Large intestine (tissue), 3 donors: ENCODE data around the gene DBN1. TPM values are rescaled to one million over a fixed set of nuclear protein-coding genes. Genes with fewer than 3 reads are reported as not detected.

ENCODE experiments used
- DNase-seq, 2 donors: peaks; one replicate each; pipeline versions ENCODE4 v3.0.0 to v3.0.0-alpha.2; 2013
- H3K27ac ChIP-seq: one replicate; pipeline ENCODE4 v1.5.1; 2013; ENCODE audit warnings: low read length
- H3K27me3 ChIP-seq: 2 replicates; pipeline ENCODE4 v1.6.1; 2013; ENCODE audit warnings: low read length; ENCODE audit not compliant: control insufficient read depth, insufficient read depth
- H3K36me3 ChIP-seq: 2 replicates; pipeline ENCODE4 v1.6.1; 2013; ENCODE audit warnings: low read length; ENCODE audit not compliant: control insufficient read depth, insufficient read depth
- H3K4me1 ChIP-seq: one replicate; pipeline ENCODE4 v1.6.1; 2013; ENCODE audit warnings: low read length; ENCODE audit not compliant: control insufficient read depth, insufficient read depth
- H3K4me3 ChIP-seq: one replicate; pipeline ENCODE4 v1.5.1; 2013; ENCODE audit warnings: low read length
- H3K9me3 ChIP-seq: one replicate; pipeline ENCODE4 v1.6.1; 2013; ENCODE audit warnings: mild to moderate bottlenecking, low read depth, low read length, moderate library complexity; ENCODE audit not compliant: control insufficient read depth
- WGBS: methylation state at CpG from one replicate; pipeline ENCODE4 v1.1.5; 2013; ENCODE audit warnings: low lambda C conversion rate; ENCODE audit not compliant: insufficient coverage; 5-methylcytosine and 5-hydroxymethylcytosine counted together
- polyA plus RNA-seq: library from polyadenylated mRNA; unstranded; fragments of 120-200 nt; gene quantifications from one replicate; pipeline ENCODE4 v1.2.1, GENCODE V29; 2013

Gene DBN1
- polyA plus RNA-seq, 1 donor, result 49.5 TPM

DNA sequence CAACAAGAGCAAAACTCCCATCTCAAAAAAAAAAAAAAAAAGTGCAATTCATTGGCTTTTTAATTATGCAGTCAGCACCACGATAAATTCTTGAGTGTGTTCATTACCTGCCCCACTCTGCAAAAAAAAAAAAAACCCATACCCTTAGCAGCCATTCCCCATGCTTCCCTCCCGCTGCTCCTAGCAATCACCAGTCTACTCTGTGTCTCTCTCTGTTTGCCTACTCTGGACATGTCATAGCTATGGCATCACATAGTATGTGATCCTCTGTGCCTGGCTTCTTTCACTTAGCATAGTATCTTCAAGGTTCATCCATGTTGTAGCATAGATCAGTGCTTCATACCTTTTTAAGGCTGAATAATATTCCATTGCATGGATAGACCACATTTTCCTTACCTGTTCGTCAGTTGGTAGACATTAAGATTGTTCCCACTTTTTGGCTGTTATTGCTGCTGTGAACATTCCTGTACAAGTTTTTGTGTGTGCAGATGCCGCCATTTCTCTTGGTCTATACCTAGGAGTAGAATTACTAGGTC lies 33.8 kb downstream of the DBN1 start:
- Histone ChIP-seq H3K36me3 (peaks cover 54% of the 10 kb centered on the region), H3K27me3 (no peaks in the 10 kb centered on the region), H3K4me3 (no peak overlapping the region), H3K27ac (no peak overlapping the region), H3K9me3 (no peaks in the 10 kb centered on the region), H3K4me1 (no peaks in the 10 kb centered on the region)
- DNase-seq, result no peak
- 100% methylated on average over 2 of the region's 4 CpGs for WGBS

DNA sequence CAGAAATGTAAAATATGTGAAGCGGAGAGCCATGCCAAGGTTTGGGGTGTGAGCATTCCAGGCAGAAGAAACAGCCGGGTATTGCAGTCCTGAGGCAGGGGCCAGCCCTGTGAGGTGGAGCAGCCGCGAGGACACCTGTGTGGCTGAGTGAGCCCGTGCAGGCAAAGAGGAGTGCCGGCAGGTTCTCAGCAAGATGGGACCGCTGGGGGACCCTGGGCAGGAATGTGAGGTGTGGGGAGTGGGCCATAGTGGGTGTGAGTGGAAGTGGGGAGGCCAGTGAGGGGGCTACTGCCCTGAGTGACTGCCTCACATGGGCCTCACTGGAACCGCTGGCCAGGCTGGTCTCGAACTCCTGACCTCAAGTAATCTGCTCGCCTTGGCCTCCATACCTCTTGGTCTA lies 35.0 kb downstream of the DBN1 start:
- Histone ChIP-seq H3K27me3 (no peaks in the 10 kb centered on the region), H3K36me3 (peaks cover 63% of the 10 kb centered on the region), H3K27ac (no peak overlapping the region), H3K9me3 (no peaks in the 10 kb centered on the region), H3K4me1 (no peaks in the 10 kb centered on the region), H3K4me3 (no peak overlapping the region)
- DNase-seq, result no peak
- WGBS, result no CpG with 5 or more reads among the region's 10 CpGs

DNA sequence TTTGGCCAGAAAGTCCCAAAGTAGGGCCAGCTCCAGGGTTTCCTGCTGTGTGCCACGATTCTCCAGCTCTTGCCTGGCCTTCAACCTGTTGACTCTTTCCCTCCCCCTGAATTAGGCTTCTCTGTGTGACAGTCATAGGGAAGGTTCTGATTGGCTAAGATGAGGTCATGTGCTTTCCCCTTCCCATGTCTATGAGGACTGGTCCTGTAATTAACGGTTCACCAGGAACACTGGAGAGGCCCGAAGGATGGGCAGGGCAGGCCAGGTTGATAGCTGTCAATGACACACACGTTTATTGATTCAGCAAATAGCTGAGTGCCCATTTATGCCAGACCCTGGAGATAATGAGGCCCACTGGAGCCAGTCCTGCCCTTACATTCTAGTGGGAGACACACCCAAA lies 35.8 kb downstream of the DBN1 start:
- Histone ChIP-seq H3K36me3 (peaks cover 68% of the 10 kb centered on the region), H3K9me3 (no peaks in the 10 kb centered on the region), H3K4me1 (no peaks in the 10 kb centered on the region), H3K4me3 (no peak overlapping the region), H3K27ac (no peak overlapping the region), H3K27me3 (no peaks in the 10 kb centered on the region)
- DNase-seq, result no peak
- WGBS, result no CpG with 5 or more reads among the region's 4 CpGs

DNA sequence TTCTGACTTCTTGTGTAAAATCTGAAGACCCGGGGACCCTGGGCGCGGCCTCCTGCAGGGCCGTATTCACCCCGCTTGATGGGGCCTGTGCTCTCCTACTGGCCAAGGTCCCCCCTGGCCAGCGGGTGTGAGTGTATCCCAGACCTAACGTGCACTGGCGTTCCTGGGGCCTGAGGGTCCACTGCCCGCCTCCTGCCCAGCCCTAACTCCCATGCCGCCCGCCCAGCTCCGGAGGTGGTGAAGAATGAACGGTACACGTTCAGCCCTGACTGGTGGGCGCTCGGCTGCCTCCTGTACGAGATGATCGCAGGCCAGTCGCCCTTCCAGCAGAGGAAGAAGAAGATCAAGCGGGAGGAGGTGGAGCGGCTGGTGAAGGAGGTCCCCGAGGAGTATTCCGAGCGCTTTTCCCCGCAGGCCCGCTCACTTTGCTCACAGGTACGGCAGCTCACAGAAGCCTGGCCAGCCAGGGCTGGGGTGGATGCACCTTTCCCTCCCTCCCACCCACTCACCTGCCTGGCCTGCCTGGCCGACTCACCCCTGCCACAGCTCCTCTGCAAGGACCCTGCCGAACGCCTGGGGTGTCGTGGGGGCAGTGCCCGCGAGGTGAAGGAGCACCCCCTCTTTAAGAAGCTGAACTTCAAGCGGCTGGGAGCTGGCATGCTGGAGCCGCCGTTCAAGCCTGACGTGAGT lies 37.4 kb downstream of the DBN1 start:
- no peaks in the 10 kb centered on the region for H3K27me3 ChIP-seq
- no peak for DNase-seq
- WGBS, result no CpG with 5 or more reads among the region's 37 CpGs
- no peaks in the 10 kb centered on the region for H3K9me3 ChIP-seq
- H3K36me3 ChIP-seq, result peaks cover 74% of the 10 kb centered on the region
- H3K27ac ChIP-seq, result no peak overlapping the region
- no peak overlapping the region for H3K4me3 ChIP-seq
- no peaks in the 10 kb centered on the region for H3K4me1 ChIP-seq

DNA sequence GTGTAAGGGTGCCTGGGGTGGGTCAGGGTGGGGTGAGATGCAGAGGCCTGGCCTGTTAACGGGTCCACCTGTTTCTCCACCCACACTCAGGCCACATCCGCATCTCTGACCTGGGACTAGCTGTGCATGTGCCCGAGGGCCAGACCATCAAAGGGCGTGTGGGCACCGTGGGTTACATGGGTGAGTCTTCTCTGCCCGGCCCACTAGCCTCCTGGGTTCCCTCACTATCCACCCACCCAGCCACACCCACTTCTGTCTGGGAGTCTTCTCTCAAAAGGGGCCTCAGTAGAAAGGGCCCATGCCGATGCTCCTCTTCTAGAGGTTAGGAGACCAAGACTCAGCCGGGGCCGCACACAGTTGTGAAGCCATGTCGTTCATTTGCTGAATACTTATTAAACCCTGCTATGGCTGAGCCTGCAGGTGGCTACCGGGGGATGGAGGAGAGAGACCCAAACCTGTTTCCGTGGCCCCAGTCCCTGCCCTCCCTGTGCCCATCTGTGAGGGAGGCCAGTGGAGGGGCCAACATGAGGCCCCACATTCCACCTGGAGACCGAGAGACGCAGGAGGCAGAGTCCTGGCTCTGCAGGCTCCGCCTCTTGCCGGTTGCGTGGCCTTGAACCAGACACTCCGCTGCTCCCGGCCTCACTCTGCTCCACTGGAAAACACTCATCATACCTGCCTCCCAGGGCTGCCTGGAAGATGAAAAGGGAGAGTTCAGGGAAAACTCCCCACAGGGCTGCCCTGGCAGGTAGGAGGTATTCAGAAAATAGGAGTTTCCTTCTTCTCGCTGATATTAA lies 38.3 kb downstream of the DBN1 start:
- no CpG with 5 or more reads among the region's 20 CpGs for WGBS
- H3K36me3 ChIP-seq, result peaks cover 69% of the 10 kb centered on the region
- no peaks in the 10 kb centered on the region for H3K27me3 ChIP-seq
- no peak overlapping the region for H3K27ac ChIP-seq
- no peak for DNase-seq
- H3K9me3 ChIP-seq, result no peaks in the 10 kb centered on the region
- H3K4me3 ChIP-seq, result no peak overlapping the region
- H3K4me1 ChIP-seq, result no peaks in the 10 kb centered on the region

DNA sequence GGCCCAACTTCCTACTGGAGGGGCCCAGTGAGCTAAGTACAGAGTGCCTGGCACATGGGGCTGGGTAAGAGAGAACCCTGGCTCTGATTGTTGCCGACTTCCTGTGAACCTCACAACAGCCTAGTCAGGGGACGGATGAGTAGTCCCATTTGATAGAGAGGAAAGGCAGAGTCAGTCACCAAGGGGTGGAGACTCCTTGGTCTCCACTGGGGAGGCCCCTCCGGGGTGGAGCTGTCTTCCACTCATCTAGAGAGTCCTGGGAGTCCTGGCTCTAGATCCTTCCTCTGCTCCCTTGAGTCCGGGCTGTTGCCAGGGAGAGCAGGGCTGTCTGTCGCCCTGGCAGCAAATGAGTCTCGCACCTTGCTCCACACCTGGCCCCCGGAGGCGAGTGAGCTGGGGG lies 39.0 kb downstream of the DBN1 start:
- H3K36me3 ChIP-seq, result peaks cover 69% of the 10 kb centered on the region
- H3K4me3 ChIP-seq, result no peak overlapping the region
- H3K4me1 ChIP-seq, result no peaks in the 10 kb centered on the region
- no peak for DNase-seq
- H3K27me3 ChIP-seq, result no peaks in the 10 kb centered on the region
- no peak overlapping the region for H3K27ac ChIP-seq
- no peaks in the 10 kb centered on the region for H3K9me3 ChIP-seq
- WGBS, result no CpG with 5 or more reads among the region's 8 CpGs

DNA sequence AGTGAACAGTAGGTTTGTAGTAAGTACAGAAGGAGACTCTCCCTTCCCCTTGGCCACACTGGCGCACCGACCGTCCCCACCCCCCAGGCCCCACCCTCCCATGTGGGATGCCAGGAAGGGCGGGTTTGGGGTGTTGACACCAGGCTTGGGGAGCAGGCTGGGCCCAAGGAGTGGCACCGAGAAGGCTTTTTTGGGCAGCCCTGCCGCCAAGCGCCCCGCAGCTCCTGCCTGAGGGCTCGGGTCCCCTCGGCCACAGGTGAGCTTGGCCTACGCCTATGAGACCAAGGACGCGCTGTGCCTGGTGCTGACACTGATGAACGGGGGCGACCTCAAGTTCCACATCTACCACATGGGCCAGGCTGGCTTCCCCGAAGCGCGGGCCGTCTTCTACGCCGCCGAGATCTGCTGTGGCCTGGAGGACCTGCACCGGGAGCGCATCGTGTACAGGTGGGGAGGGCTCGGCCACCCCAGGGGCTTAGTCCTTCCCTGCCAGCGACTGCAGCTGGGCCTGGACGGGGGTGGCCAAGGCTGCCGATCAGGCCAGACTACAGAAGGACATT lies 39.7 kb downstream of the DBN1 start:
- no peaks in the 10 kb centered on the region for H3K27me3 ChIP-seq
- no peak for DNase-seq
- no peaks in the 10 kb centered on the region for H3K4me1 ChIP-seq
- peaks cover 68% of the 10 kb centered on the region for H3K36me3 ChIP-seq
- no peaks in the 10 kb centered on the region for H3K9me3 ChIP-seq
- no CpG with 5 or more reads among the region's 29 CpGs for WGBS
- H3K27ac ChIP-seq, result no peak overlapping the region
- no peak overlapping the region for H3K4me3 ChIP-seq

DNA sequence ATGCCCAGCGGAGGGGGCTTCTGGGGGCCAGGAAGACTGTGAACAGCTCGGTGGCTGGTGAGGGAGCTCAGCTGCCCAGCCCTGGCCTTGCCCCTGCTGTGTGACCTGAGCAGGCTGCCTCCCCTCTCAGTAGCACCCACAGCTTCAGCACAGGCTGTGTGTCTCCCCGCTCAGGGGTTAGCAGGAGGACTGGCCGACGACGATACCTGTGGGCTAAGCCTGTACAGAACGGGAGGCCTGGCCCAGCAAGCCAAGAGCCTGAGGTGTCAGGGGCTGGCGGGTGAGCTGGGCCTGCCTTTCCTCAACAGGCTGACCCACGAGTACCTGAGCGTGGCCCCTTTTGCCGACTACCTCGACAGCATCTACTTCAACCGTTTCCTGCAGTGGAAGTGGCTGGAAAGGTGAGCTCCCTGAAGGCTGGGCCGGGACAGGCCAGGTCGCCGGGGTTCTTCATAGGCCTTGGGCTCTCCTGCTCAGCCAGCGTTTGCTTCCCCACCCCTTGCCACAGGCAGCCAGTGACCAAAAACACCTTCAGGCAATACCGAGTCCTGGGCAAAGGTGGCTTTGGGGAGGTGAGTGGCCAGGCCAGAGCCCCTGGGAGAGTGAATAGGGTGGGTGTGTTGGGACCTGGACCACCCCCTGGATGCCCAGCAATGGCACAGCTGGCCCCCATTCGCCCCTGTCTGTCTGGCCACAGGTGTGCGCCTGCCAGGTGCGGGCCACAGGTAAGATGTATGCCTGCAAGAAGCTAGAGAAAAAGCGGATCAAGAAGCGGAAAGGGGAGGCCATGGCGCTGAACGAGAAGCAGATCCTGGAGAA lies 40.4 kb downstream of the DBN1 start:
- WGBS, result 94% methylated on average over 6 of the region's 25 CpGs
- Histone ChIP-seq H3K36me3 (peaks cover 64% of the 10 kb centered on the region), H3K27me3 (no peaks in the 10 kb centered on the region), H3K4me3 (no peak overlapping the region), H3K4me1 (peaks cover 1% of the 10 kb centered on the region), H3K9me3 (no peaks in the 10 kb centered on the region), H3K27ac (no peak overlapping the region)
- no peak for DNase-seq

DNA sequence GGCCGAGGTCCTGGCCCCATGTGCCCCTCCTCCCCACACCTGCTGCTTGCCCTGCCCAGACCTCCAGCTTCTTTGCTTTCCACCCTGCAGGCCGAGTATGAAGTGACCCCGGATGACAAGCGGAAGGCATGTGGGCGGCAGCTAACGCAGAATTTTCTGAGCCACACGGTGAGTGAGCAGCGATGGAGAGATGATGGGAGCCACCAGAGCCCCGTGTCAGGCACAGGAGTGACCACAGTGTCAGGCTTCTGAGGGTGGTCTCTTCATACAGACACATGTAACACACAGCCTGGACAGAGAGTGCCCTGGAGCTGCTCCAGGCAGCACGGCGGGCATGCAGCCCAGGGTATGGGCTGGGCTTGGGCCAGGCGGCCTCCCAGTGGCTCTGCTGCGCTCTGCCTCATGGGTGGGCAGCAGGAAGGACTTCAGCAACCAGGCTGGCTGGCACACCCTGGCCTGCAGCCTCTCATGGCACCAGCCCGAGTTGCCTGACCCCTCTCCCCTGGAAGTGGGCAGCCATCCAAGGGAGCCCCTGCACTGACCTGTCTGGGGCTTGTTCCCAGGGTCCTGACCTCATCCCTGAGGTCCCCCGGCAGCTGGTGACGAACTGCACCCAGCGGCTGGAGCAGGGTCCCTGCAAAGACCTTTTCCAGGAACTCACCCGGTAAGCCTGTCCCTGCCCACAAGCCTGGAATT lies 41.1 kb downstream of the DBN1 start:
- Histone ChIP-seq H3K27me3 (no peaks in the 10 kb centered on the region), H3K27ac (no peak overlapping the region), H3K36me3 (peaks cover 59% of the 10 kb centered on the region), H3K4me1 (peaks cover 8% of the 10 kb centered on the region), H3K4me3 (no peak overlapping the region), H3K9me3 (no peaks in the 10 kb centered on the region)
- WGBS, result no CpG with 5 or more reads among the region's 18 CpGs
- DNase-seq, result no peak
